ENCODE measurements around the gene DYDC2.

GRCh38 chr10:80351220-80351619 lies 5.4 kb upstream of the DYDC2 start:
- TF ChIP-seq CTCF (IDR thresholded peaks at IDR 0.05) (no peak), ZFX (IDR thresholded peaks at IDR 0.05; ENCODE audit: borderline replicate concordance) (no peak)

Data from 22Rv1 (cell line).